Measurements from ENCODE around the gene UBE2D2.

DNA sequence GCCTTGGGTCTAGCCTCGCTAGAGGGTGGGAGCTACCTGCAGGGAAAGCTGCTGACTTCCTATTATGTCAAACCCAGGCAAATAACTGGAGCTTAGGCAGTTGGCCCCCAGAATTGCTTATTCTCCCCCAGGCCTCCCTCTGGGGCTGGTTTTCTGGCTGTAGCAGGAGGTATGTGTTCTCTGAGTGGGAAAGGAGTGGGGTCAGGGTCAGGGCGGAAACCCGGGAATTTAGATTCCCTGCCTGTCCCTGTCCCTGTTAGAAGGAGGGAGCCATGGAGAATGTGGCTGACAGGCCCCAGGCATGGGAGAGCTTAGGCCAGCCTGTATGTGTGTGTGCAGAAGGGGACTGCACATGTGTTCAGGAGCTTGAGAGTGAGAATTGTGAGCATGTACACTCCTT, 73.4 kb downstream of the UBE2D2 start:
- no peak for TF ChIP-seq POLR2AphosphoS5 (IDR thresholded peaks at IDR 0.05; ENCODE audit: borderline replicate concordance, low read depth, low read length)
- TF ChIP-seq EZH2 (IDR thresholded peaks at IDR 0.05) = no peak
- TF ChIP-seq FOXP2 (optimal IDR thresholded peaks at IDR 0.05; ENCODE audit: control extremely low read depth, extremely low read length, insufficient read depth) = no peak

Data from SK-N-MC (cell line).